HG03521 (cell line): ENCODE measurements around the gene NADK2.
"Not testable (repeated sequence)": the region's sequence is repeated elsewhere in the genome, so short reads cannot be mapped to it uniquely, and the experiment has no call there.

Source experiments
- ATAC-seq: cut with Tn5 transposase; IDR thresholded peaks from one replicate; pipeline ENCODE4 v1.9.1; 2021; ENCODE audit warnings: mild to moderate bottlenecking, moderate library complexity; ENCODE audit not compliant: unreplicated experiment

NADK2 gene

DNA sequence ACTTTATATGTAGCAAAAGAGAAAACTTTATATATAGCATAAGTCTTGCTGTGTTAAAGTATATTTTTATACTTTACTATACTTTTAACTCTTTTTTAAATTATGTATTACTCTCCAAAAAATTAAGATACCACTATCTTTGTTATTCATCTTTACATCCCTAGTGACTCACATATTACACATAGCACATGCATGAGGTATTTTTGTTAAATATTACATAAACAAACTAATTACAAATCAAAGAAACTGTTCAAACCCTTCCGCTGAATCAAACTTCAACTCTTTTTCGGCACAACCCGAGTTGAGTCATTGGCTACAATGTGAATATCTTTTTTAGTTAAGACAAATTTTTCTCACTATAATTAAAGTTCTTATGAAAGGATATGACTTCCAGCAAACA is 32.1 kb downstream of the NADK2 start:
- no peak for ATAC-seq

DNA sequence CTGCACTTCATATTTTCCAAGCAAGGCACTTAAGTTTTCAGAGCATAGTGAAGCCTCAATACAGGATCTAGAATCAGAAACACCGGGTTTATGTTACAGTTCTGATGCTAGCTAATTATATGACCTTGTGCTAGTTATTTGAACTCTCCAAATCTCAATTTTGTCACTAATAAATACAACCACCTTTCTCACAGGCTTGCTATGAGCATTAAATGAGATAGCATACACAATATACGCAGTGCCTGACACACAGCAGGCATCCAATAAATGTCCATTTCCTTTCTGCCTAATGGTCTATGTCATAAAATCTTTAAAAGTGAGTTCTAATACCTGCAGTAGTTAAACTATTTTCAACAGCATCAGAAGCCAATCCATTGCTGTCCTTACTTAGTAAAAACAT is 32.9 kb downstream of the NADK2 start:
- ATAC-seq = no peak

DNA sequence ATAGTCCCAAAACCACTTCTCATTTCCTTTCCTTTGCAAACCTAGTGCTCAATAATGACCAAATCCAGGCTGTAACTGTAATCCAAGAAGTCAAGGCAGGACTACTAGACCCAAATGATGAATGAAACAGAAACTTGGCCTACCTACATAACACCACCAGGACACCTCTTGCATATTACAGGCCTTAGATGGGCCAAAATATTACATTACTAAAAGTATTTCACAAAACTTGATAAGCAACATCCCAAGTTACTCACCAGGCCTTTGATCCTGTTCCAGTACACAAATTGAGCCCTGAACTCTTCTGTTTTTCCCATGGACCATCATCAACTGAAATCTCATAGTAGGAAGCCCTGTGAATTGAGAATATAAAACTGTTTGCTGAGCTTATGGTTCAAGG is 34.8 kb downstream of the NADK2 start:
- no peak for ATAC-seq

DNA sequence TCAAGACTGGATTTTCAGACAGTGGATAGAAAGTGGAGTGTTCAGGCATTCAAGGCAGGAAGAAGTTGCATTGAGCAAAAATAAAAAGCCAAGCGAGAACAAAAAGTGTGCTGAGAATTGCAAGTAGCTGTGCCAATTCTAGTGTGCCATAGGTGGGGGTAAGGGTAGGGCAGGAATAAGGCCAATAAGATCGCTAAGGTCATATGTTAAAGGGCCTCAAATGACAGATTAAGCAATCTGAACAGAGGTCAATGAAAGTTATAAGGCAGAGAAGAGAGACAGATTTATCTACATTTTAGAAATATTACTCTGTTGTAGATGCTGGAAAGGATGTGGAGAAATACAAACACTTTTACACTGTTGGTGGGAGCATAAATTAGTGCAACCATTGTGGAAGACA is 36.4 kb downstream of the NADK2 start:
- ATAC-seq = no peak

DNA sequence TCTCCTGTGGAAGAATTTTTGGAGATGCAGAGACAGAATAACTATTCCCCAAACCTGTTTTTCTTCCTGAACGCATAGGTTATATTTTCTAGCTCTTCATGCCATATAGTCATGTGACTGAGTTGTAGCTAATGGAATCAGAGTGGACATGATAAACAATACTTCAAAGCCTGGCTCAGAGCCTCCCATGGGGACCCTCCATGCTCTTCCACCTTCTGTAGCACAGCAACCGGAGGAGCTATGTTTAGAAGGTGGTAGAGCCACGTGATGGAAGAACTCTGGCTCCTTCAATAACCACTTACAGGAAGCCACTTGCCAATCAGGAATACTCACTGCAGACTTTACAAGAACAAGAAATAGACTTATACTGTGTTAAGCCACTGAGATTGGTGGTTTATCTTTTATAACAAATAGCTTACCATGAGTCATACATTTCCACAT is 39.2 kb downstream of the NADK2 start:
- ATAC-seq = no peak

DNA sequence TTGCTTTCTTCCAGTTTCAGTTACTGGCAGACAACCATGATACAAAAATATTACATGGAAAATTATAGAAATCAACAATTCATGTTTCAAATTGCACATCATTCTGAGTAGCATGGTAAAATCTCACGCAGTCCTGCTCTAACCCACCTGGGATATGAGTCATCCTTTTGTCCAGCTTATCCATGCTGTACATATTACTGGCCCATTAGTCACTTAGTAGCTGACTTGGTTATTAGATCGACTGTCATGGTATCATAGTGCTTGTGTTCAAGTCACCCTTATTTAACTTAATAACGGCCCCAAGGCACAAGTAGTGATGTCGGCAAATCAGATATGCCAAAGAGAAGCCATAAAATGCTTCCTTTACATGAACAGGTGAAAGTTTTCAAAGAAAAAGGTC is 41.2 kb downstream of the NADK2 start:
- no peak for ATAC-seq

DNA sequence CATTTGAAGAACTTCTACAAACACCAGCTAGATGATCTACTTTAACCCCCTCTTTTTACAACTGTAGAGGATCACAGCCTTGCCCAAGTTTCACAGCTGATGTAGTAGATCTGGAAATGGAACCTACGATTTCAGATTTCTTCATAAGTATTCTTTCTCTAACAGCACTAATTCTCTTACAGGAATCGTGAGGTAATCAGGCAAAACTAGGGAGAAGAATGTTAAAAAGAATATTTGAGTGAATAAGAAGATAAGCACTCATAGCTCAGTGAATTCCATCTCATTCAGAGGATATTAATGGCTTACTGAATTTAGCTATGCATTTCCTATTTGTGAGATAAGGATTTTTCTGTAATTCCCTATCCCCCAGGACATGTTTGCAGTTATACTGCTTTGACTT is 42.1 kb downstream of the NADK2 start:
- ATAC-seq = no peak

DNA sequence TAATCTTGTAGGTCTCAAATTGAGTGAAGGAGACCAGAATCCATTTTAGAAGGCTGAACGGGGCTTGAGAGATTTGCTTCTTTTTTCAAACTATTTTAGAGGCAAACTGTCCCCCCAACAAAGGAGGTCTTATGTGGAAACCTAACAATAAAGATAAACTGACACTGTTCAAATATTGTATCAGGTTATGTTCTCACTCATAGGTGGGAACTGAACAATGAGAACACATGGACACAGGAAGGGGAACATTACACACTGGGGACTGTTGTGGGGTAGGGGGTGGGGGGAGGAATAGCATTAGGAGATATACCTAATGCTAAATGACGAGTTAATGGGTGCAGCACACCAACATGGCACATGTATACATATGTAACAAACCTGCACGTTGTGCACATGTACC is 42.9 kb downstream of the NADK2 start:
- not testable (repeated sequence) for ATAC-seq

DNA sequence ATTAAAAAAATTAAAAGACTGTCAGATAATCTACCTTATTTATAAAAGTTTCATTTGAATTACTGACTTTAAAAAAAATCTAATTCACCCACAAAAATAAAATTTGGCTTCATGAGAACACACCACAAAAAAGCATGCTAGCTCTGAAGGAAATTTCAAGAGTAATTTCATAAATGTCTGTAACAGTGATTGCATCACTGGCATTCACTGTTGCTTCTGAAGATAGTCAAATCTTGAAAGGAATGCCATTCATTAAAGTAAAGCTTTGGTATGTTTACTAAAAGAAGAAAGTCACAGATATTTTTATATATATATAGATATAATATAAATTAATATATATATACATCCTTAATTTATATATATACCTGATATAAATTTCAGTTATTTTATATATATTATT is 43.4 kb downstream of the NADK2 start:
- no peak for ATAC-seq

DNA sequence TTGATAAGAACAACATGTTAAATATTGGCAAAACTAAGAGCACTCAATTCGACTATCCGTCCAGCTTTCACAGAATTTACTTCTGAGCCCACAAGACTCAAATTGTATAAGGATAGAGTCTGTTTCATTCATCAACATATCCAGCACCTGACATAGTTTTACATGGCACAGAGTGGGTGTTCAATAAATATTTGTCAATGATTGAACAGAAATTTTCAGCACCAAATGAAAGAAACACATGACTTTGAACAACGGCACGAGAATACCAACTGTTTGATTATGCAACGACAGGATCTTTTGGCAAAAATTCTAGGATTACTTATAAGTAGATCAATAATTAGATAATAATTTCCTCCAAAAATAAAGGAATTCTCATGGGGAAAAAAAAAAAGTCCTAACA is 48.0 kb downstream of the NADK2 start:
- ATAC-seq = no peak

DNA sequence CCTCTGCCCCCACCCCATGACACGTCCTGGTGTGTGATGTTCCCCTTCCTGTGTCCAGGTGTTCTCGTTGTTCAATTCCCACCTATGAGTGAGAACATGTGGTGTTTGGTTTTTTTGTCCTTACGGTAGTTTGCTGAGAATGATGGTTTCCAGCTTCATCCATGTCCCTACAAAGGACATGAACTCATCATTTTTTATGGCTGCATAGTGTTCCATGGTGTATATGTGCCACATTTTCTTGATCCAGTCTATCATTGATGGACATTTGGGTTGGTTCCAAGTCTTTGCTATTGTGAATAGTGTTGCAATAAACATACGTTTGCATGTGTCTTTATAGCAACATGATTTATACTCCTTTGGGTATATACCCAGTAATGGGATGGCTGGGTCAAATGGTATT is 57.3 kb downstream of the NADK2 start:
- ATAC-seq = not testable (repeated sequence)

DNA sequence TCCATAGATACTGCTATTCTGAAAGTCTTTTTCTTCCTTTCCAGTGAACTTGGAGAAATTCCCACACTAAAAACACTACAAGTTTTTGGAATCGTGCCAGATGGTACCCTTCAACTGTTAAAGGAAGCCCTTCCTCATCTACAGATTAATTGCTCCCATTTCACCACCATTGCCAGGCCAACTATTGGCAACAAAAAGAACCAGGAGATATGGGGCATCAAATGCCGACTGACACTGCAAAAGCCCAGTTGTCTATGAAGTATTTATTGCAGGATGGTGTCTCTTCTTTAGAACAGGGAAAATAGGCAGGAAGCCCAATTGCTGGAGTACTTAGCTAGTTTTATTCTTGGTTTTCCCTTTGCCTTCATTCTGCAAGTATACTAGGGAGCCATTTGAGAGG is 60.0 kb downstream of the NADK2 start:
- no peak for ATAC-seq

DNA sequence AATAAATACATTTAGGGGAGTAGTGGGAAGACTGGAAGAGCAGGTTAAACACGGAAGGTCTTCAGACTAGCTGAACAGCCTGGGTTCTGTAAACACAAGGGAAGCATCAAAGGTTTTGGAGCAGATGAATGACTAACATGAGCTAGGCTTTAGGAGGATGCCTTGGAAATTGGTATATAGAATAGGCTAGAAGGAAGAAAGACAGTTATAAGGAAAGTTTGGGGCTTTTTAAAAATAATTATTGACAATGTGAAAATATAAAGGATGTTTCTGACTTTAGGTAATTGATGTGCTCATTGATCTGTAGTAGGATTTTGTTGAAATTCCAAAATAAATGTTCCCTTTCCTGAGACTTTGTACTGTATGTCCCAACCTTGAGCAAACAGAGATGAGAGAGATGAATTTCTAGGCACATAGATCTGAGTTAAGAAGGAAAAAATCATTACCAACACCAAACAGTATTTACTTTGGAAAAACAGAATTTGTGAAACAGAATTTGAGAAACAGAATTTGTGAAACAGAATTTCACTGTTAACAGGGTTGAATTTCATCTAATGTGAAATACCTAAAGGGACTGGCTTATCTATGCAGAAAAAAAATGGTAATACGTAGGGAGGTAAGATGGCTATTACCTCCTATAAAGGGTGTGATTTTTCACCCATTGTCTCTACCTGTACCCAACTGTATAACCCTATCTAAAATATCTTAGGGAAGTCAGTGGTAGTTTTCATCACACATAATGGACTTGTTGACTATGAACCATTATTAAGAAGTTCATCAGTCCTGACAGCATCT is 61.0 kb downstream of the NADK2 start:
- no peak for ATAC-seq

DNA sequence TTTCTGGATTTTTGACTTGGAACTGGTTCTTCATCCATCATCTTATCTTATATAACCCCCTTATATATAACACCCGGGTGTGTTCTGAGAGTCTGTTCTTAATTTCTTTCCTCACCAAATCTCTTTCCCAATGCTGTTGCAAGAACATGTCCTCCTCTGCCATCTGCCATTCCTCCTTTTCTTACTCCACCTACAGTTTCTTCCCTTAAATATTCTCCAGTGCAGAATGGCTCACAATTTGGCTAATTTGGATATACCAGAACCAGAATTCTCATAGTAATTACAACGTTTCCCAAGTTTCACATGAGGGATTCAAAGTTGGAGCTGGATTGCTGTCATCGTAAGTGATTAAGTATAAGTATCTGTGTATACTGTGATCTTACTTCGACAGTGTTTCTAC is 61.8 kb downstream of the NADK2 start:
- no peak for ATAC-seq

DNA sequence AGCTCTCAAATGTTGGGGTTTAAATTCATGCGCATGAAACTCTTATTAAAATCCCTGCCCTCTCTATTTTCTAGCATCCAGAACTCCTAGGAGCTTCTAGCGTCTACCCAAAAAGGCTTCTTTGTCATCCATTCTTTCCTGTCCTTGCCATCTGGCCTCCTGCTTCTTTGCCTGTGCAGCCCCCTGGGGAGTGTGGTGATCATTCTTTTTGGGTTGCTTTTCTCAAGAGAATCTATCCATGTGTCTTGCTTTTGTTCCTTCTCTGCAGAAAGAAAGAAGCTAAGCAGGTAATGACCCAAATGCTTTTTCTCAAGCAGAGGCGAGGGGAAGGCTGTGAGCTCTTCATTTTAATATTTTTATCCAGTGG is 63.2 kb downstream of the NADK2 start:
- no peak for ATAC-seq

DNA sequence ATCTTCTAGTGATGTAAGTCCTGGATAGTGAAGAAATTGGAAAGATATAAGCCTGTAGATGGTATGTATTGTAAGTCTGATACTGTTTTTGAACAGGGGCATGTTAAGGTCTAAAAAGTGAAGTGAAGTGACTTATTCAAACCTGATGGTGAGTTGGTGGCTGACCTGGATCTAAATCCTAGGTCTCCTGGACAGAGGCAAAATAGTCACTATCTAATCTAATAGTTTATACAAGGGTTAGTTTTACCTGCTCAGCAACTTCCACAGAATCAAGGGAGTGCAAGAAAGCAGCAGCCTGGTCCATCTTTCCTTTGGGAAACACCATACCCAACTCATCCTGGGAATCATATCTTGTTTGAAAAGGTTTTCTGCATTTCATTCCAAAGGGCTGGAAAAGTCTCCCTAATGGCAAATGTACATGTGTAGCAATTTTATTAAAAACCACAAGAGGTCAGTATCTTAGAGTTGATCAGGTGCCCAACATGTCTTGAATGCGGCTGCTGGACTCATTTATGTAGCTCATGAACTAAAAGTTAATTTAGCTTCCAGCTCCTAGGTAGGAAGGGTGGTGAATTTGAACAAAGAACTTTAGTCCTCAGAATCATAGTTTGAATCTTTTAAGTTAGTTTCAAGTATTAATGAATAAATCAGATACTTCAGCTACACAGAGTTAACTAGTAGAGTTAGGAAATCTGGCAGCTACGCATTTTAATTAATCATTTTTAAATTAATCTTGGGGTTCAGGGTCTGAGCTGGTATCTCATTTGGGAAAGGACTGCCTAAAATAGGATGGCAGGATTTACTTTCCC is 63.8 kb downstream of the NADK2 start:
- ATAC-seq = no peak

DNA sequence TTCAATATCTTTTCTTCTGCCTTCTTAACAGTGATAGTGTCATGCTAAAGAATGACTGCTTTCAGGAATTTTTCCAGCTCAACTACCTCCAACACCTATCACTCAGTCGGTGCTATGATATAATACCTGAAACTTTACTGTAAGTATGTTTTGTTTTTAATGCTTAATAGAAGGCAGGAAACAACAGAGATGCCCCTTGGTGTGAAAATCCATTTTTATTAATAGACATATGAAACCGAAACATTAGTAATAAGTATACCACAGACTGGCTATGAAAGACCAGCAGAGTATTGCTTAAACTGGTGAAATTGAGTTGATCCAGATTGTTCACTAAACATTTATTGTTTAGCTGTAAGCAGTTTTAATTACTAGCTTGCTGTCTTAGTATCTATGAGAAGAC is 64.6 kb downstream of the NADK2 start:
- peak; percentile 98 for ATAC-seq

DNA sequence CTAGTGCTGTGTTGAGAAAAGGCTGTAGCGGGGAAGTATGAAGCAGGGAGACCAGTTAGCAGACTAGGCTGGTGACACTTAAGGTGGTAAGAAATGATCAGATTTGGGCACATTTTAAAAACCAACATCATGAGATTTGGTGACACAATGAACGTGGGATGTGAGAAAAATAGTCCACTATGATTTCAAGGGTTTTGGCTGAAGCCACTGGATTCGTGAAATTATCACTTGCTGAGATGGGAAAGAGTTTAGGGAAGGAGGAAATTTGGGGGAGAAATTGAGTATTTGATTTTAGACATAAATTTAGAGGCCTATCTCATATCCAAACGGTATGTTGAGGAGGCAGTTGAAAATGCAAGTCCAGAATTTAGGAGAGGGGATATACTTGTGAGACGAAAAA is 66.7 kb downstream of the NADK2 start:
- no peak for ATAC-seq

DNA sequence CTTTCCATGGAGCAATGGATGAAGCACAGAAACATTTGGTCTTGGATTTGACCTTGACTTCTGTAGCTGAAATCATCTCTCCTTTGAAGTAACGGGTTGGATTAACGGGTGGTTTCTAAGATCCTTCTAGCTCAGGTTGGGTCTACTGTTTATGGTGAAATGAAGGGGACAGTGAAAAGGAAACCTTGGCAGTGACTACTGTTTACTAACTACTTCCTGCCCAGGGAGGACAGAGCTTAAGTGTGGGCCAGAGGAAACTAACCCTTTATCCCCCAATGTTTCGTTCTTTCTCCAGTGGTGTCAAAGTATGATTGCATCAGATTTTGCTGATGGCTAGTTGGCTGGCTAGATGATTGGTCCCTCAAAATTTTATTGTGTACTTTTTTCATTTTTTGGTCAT is 67.6 kb downstream of the NADK2 start:
- no peak for ATAC-seq

DNA sequence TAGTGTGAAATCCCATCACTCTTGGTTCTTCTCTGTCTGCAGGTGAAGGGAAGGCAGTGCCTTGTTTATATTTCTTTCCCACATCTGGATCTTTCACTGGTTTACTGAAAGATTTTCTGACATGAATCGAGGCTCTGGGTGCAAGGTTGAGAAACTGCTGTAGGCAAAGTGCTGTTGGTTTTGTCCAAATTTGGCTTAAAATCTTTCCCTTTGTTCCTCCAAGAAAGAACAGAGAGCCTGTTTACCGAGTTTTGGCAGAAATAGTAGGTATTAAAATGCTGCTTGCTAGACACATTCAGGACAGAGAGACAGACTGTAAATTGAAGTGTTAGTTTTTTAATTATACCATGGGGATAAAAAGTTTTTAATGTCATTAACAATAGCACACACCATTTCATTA is 68.3 kb downstream of the NADK2 start:
- no peak for ATAC-seq

DNA sequence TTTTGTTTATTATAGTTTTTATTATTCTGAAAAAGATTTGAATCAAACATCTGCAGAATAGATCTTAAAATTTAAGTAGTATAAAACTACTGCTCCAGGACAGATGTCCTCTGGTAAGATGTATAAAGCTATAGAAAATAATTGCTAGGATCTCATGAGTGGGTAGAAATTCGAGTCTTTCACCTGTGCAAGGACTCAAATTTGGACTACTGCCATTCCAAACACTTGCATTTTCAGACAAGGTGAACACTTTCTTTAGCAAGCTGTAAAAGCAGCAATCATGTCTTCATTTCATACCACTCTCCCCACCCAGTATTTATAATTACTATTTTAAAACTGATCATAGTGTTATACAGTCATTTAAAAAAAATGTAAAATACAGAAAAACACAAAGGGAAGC is 69.1 kb downstream of the NADK2 start:
- ATAC-seq = no peak

DNA sequence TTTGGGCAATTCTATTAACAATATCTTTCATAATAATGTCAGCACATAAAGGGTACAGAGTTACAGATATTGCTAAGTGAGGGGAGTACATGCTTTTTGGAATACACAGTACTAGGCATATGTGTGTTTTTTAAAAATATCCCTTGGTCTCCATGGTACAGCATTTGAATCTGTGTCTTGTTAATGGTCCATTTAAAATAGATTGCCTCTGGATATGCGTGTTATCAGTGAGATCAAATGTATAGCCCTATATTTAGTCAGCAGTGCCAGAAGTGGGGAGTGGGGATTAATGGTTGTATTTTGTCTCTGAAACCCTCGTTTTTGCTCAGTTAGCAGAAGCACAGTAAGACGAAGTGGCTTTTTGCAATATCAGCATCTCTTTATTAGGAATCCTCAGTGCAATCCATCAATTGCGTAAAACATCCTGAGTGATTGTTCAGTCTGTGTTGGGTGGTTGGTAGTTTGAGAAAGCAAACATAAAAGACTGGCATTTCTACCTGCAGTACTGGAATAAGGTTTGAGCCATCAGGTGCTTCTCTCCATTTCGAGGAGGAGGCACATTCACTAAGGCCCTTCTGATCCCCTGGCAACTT is 70.8 kb downstream of the NADK2 start:
- no peak for ATAC-seq
